NCI-H1092 (cell line): ENCODE data around the gene CCDC24.
A peak's percentile ranks its signal among the peaks of the same experiment; 100 is the strongest.

Experiments used
- DNase-seq: peaks from one replicate; lab custom pipeline; 2025; lab: John Stamatoyannopoulos, UW

The CCDC24 gene

DNA sequence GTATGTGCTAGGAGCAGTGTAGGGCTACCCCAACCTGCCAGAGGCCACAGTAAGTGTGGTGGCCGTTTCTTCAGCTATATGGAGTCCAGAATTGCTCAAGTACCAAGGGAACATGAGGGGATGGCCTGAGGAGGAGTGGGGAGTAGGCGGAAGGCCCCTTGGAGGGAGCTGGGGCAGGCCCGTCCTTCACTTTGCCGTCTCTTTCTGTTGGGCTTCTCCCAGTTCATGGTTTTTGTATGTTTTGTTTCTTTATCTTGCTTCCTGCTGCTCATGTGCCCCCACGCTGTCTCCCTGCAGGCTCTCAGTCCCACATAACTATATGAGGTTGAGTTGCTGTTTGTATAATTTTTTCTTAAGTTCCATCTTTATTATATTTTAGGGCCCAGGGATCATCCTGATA lies 27.5 kb upstream of the CCDC24 start:
- no peak for DNase-seq

DNA sequence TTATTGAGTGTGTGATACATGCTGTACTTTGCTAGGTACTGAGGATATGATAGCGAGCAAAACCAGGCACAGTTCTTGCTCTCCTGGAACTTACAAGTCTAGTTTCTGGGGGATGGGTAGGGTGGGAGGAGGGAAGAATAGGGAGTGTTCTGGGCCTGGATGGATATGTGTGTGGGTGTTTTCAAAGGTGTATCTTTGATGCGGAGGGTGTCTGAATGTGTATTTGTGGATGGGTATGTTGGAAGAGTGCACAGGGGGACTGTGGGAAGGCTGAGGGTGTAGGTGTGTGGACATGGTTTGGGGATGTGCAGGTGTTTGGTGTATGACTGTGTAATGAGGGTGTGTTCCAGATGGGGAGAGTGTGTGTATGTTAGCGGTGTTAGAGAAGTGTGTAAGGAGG lies 26.1 kb upstream of the CCDC24 start:
- DNase-seq: no peak

DNA sequence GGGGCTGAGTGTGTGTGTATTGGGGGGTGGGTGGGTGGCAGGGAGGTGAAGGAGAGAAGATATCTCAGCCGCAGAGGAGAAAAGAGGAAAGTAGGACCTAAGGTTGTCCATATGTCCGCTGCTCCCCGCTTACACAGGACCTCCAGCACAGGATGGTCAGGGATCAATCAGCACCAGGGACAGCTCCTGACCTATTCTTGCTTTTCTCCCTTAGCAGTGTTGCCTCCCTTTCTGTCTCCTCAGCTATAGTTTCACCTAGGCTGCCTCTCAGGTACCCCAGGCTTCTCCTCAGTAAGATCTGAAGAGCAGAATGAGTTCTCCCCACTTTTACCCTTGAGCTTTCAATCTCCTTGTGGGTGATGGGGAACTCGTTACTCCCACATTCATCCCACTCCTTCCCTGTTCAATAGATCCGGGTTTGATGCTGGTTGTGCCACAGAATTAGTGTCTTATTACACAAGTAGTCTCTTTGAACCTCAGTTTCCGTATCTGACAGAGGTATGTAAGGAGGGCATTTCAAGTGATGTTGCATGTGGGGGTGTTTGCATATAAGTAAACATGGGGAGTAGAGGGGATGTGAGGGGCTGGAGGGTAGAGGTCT lies 23.0 kb upstream of the CCDC24 start:
- DNase-seq: no peak

DNA sequence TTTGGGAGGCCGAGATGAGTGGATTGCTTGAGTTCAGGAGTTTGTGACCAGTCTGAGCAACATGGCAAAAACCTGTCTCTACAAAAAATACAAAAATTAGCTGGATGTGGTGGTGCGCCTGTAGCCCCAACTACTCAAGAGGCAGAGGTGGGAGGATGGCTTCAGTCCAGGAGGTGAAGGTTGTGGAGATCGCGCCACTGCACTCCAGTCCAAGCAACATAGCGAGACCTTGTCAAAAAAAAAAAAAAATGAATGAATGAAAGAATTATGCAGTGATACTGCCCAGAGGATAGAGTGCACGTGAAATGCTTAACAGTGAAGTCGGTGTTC lies 22.0 kb upstream of the CCDC24 start:
- DNase-seq: no peak

DNA sequence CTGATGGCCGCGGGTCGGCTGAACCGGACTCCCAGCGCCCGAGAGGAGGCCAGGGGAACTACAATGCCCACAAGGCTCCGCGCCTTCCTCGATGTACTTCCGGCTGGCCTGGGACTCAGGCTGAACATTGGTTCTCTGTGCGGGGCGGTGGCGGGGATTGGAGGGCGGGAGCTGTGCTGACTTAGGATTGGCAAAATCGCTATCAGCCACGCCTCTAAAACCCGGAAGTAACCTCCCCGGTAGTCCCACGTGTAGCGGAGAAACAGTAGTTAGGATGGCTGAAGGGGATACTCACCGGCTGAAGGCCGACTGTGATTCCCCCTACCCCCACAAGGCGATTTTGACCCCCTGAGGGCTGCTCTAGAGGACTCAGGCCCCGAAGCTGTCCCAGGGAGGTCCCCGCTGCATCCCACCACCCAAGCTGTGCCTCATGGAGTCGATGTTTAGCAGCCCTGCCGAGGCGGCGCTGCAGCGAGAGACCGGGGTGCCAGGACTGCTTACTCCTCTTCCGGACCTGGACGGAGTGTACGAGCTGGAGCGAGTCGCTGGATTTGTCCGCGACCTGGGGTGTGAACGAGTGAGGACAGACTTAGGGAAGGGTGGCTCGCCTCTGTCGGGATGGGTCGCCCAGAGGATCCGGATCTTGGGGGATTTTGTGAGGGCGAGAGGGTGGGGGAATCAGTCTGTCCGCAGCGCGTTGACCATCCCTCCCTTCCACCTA lies 21.5 kb upstream of the CCDC24 start, which contains the start of gene DPH2:
TSS of gene DPH2 (plus strand) at position 265 of the 721 bp plus-strand sequence. CDS start at position 431, 166 bp downstream.
- DNase-seq: peak; percentile 99

DNA sequence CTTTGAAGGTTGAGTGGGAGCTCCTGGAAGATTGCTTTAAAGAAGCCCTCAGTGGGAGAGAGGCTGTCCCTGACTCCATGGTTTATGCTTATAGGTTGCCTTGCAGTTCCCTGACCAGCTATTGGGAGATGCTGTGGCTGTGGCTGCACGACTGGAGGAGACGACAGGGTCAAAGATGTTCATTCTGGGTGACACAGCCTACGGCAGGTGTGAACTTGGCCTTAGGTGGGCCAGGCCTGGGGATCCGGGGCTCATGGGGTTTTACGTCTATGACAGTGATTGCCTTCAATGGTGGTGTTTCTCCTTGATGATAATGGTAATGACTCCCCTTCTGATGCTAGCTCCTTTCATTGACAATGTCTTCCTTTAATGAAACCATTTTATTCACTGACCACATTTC lies 20.9 kb upstream of the CCDC24 start:
- no peak for DNase-seq

DNA sequence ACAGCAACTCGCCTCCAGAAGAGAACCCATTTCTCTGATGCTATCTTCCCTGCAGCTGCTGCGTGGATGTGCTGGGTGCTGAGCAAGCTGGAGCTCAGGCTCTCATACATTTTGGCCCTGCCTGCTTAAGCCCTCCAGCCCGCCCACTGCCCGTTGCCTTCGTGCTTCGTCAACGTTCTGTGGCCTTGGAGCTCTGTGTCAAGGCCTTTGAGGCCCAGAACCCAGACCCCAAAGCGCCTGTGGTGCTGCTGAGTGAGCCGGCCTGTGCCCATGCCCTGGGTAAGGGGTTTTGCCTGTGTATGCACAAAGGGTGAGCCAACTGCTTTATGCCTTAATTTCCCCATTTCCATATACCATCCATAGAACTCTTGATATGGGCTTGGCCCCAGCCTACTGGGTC lies 20.5 kb upstream of the CCDC24 start:
- DNase-seq: no peak

DNA sequence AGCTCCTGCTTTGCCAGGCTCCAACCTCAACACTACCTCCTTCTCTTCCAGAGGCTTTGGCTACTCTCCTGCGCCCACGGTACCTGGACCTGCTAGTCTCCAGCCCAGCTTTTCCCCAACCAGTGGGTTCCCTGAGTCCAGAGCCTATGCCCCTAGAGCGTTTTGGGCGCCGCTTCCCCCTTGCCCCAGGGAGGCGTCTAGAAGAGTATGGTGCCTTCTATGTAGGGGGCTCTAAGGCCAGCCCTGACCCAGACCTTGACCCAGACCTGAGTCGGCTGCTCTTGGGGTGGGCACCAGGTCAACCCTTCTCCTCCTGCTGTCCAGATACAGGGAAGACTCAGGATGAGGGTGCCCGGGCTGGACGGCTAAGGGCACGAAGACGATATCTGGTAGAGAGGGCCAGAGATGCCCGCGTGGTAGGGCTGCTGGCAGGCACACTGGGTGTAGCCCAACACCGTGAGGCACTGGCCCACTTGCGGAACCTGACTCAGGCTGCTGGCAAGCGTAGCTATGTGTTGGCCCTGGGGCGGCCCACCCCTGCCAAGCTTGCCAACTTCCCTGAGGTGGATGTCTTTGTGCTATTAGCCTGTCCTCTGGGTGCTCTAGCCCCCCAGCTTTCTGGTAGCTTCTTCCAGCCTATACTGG lies 19.9 kb upstream of the CCDC24 start:
- DNase-seq: no peak

DNA sequence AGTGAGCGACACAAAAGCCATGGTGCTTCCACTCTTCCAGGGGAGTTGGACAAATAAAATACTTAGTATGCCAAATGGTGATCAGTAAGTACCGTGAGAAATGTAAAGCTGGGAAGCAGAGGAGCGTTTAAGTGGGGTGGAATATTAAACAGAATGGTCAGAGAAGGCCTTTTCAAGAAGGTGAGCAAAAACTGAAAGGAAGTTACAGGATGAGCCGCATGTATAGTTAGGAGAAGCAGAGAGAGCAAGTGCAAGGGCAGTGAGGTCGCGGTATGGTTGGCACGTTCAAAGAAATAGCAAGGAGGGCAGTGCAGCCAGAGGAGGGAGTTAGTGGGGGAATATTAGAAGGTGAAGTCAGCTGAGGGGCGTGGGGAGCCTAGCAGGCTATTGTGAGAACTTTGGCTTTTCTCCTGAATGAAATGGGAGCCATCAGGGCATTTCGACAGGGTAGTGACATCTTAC lies 17.4 kb upstream of the CCDC24 start:
- peak; percentile 66 for DNase-seq

DNA sequence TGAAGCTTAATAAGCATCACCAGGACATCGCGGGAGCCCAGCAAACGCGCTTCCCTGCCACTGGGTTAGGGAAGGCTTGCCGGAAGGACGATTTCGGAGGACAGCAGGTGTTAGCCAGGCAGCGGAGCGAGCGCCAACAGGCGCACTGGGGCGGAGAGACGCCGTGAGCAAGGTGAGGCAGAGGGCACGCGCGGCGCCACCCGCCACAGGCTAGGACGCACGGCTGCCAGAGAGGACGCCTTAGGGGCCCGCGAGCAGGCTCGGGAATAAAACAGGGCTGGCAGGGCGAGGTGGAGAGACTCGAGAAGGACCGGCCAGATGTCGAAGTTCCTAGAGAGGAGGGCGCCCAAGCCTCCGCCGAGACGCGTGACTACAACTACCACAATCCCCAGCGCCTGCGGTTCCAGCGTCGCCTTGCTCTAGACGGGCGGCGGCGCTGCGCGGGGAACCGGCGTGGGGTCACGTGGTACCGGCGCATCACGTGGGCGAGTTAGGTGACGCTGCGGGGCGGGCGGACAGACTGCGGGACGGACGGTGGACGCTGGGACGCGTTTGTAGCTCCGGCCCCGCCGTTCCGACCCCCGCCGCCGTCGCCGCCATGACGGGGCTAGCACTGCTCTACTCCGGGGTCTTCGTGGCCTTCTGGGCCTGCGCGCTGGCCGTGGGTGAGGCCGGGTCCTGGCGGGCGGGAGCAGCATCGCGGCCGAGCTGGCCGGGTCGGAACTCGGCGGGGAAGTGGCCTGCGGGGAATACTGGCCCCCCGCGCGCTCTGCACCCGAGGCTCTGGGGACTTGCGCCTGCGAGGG lies 16.8 kb upstream of the CCDC24 start, which contains the start of gene ATP6V0B:
TSS of gene ATP6V0B (plus strand) at position 518 of the 806 bp plus-strand sequence. CDS start at position 599, 81 bp downstream.
- DNase-seq: peak; percentile 93

DNA sequence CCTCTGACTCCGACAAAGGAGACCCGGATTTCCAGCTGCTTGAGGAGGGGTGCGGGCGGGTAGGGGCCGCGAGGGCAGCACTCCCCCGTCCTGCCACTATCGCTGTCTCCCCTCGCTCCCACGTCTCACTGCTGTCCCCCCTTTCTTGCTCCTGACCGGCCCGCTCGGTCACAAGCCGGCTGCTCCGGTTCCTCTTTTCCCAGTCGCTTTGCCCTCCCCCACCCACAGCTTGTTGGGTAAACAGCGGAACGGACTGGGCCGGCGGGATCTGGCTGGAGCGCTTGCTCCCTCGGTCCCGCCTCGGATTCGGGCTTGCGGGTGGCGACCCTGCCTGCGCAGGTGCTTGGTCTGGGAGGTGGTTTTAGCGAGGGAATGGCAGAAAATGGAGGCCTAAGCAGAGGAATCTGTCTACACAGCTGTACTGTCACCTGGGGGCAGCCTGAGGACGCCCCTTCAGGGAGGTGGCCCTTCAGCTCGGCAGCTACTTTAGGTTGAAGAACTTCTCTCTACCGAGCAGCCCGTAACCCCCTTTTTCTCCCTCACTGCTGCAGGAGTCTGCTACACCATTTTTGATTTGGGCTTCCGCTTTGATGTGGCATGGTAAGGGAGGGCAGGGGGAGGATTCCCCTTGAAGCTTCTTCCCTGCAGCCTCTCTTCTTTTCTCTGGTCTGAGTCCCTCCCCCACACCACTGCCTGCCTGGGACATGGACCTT lies 16.0 kb upstream of the CCDC24 start:
- no peak for DNase-seq

DNA sequence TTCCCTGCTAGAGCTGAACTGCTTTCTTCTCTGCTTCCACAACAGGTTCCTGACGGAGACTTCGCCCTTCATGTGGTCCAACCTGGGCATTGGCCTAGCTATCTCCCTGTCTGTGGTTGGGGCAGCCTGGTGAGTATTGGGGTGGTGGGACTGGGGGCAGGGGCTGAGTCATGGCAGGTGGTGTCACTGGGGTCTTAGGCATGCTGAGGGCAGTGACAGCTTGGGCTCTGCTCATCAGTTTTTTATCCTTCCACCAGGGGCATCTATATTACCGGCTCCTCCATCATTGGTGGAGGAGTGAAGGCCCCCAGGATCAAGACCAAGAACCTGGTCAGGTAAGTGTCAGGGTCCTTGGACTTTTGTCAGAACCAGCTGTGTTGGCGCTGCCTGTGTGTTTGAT lies 15.4 kb upstream of the CCDC24 start:
- no peak for DNase-seq

DNA sequence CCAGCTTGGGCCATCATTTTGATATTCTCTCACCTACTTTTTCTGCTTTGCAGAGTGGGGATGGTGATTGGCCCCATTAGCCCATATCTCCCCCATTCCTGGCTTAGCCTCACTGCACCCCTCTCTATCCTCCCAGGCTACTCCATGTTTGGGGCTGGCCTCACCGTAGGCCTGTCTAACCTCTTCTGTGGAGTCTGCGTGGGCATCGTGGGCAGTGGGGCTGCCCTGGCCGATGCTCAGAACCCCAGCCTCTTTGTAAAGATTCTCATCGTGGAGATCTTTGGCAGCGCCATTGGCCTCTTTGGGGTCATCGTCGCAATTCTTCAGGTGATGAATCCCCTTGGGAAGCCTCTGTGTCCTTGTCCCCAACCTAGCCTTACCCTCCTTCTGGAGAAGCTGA lies 14.5 kb upstream of the CCDC24 start:
- no peak for DNase-seq

DNA sequence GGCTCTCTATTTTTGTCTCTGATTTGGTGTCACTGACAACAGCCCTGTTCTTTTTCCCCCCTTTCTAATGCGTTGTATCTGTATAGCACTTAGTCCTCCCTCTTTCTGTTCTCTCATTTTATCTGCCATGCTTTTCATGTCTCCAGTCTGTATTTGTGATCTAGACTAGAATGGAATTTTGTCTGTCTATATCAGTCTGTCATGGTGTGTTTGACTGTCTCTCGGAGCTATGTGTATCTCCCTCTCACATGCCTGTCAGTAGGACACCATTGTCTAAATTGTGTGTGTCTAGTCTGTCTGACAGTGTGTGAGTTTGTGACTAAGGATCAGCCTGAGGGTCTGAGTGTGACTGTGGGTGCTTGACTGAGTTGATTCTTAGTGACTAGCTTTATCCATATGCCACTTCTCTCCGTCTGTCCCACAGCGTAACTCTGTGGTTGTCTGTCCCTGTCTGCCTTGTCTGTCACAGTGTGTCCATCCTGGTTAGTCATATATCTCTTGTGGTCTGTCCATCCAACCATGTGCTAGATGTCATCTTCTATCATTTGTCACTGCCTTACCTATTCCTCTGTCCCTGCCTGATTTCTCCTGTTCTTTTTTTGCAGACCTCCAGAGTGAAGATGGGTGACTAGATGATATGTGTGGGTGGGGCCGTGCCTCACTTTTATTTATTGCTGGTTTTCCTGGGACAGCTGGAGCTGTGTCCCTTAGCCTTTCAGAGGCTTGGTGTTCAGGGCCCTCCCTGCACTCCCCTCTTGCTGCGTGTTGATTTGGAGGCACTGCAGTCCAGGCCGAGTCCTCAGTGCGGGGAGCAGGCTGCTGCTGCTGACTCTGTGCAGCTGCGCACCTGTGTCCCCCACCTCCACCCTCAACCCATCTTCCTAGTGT lies 13.8 kb upstream of the CCDC24 start:
- DNase-seq: no peak

DNA sequence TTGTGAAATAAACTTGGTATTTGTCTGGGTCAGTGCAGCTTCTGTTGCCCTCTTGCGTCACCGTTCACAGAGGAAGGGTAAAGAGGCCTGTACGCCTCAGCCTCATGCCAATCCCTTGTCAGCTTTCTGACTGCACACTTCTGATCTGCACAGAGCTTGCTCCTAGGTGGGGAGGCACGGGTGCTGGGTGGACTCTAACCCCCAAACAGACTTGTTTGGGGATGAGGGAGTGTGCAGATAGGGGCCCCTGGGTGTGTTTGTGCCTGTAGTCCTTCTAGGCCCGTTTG lies 13.2 kb upstream of the CCDC24 start:
- no peak for DNase-seq

DNA sequence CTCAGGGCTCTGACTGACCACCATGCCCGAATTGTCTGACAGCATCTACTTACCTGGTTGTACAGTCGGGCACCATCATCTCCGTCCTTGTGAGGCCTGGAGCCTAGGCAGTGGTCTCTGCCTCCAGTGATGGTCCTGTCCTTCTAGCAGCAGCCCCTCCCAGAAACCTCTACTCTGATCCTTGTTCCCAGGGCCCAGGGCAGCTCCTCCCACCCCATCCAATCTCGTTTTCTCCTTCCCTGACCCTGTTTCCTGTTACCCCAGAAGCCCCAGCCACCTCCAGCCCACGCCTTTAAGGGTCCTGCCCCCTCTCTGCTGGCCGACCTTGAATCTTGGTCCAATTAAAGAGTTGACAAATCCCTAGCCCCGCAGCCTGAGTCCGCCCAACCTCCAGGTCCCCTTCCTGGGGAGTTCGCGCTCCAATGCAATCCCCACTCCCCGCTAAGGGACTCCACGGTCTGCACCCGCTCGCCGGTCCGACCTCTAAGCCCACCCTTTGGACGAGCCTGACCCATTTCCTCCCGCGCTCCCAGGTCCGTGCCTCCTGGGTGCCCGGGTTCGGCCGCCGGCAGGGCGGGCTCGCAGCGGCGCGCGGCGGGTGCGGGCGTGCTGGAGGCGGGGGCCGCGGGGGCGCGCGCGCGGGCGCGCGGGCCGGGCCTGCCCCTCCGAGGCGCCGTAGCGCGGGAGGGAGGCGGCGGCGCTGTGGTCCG lies 12.7 kb upstream of the CCDC24 start, which contains the start of gene B4GALT2:
TSS of gene B4GALT2 (plus strand) at position 660 of the 710 bp plus-strand sequence. CDS start 1,951 bp downstream, outside the sequence.
- DNase-seq: peak; percentile 25

DNA sequence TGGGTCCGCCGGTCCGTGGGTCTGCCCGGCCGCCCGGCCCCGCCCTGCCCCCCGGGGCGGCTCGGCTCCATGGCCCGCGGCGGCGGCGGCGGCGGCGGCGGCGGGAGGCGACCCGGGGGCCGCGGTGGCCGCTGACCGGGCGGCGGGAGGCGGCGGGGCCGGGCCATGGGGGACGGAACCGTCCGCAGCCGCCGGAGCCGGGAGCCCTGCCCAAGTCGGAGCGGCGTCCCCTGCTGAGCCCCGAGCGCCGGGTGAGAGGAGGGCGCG lies 12.2 kb upstream of the CCDC24 start:
- DNase-seq: no peak

DNA sequence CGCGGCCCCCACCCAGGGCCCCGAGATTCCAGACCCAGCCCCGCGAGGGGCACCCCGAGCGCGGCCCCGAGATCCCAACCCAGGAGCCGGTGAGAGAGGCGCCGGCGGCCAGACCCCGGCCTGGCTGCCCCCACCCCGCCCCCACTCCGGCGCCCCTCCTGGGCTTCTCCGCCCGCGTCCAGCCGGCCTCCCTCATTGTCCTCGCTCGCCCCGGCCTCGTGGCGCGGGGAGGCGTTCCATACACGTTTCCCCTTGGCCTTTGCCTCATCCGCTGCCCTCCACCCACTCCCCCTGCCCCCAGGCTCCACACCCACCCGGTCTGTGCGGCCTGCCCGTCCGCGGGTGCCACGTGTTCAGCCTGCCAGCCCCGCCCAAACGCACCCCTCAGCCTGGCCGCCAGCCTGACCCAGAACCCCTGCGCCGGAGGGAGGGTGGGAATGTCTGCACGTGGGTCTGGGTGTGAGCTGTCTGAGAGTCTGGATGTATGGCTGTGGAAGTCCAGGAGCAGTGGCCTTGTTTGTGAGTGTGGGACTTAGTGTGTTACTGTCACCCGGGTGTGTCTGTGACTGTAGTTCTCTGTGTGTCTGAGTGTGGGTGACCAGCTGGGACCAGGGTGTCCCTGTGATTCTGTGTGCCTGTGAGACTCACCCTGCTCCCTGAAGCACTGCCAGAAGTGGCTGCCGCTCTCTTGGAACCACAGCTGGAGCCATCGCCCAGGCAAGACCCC lies 11.7 kb upstream of the CCDC24 start:
- DNase-seq: peak; percentile 31

DNA sequence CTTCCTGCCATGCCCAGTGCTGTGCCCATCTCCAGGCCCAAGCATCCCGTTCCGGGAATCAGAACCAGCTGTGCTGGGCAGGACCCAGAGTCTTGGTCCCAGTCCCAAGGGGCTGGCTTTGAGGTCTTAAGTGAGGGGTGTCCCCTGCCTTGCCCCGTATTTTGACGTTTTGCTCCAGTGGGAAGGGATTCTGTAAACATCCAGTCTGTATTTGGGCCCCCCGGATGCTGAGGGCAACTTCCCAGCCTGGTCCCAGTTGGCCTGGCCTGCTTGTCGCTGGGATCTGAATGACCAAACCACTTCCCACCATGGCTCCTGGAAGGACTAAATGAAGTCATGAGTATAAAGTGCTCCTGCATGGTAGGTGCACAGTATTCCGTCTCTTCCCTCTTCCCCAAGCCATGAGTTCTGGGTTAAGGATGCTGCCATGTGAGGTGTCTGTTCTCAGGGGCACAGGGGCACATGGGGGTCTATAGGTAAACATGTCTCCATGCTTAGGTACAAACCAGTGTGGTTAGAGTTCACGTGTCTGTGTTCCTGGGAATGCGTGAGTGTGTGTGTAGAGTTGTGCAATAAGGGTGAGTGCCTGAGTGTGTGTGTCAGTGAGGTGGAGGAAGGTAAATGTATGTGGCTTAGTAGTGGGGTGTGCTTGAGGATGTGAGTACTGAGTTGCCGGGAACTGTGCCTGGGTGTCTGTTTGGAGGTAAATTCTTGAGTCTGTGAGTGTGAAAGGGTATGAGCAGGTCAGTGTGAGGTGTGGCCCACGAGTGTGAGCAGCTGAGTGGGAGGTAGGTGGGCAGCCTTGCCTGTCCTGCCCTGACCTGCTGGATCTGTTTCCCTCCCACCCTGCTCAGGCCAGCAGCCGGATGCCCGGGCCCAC lies 10.9 kb upstream of the CCDC24 start:
- no peak for DNase-seq
